Activated naive CD4-positive, alpha-beta T cell treated with anti-CD3 and anti-CD28 coated beads, Interleukin-2, amount 10 ng/mL, durations not matched to agents 7 days and 5 days (primary cell): ENCODE data around the gene FN3K.
"Not testable (repeated sequence)": the region's sequence is repeated elsewhere in the genome, so short reads cannot be mapped to it uniquely, and the experiment has no call there.

ENCODE experiments used
- CTCF ChIA-PET: fragments of 350-600 bp; sonication (Branson Sonifier 250); formaldehyde crosslinking; loops from one replicate; lab custom pipeline; 2021; ENCODE audit warnings: antibody characterized with exemption; lab: Charles Lee
- DNase-seq: peaks from one replicate; pipeline ENCODE4 v3.0.0-alpha.2; 2020
- H3K27ac Mint-ChIP-seq: one replicate; pipeline ENCODE4 v1.8.0; 2021; ENCODE audit warnings: mild to moderate bottlenecking, moderate library complexity, mixed read lengths
- H3K27me3 Mint-ChIP-seq: one replicate; pipeline ENCODE4 v1.8.0; 2021; ENCODE audit warnings: mild to moderate bottlenecking, mixed read lengths
- H3K36me3 Mint-ChIP-seq: one replicate; pipeline ENCODE4 v1.8.0; 2021; ENCODE audit warnings: mixed read lengths
- H3K4me1 Mint-ChIP-seq: one replicate; pipeline ENCODE4 v1.8.0; 2021; ENCODE audit warnings: mixed read lengths
- H3K4me3 Mint-ChIP-seq: one replicate; pipeline ENCODE4 v1.8.0; 2021; ENCODE audit warnings: mild to moderate bottlenecking, moderate library complexity, mixed read lengths
- H3K9me3 Mint-ChIP-seq: one replicate; pipeline ENCODE4 v1.8.0; 2021; ENCODE audit warnings: mixed read lengths

The FN3K gene

GRCh38 chr17:82782657-82783207 is 47.3 kb downstream of the FN3K start:
- CTCF ChIA-PET: interaction anchor here (1.8 to 2.6 kb wide), 2 partner anchors 131 to 151 kb away, joined by 9 to 17 read pairs; no protein-coding TSS in a partner anchor
- Mint-ChIP-seq H3K4me3 (no peak overlapping the region), H3K27me3 (no peaks in the 10 kb centered on the region), H3K27ac (no peak overlapping the region), H3K4me1 (peaks cover 15% of the 10 kb centered on the region), H3K36me3 (peaks cover 22% of the 10 kb centered on the region), H3K9me3 (no peaks in the 10 kb centered on the region)
- no peak for DNase-seq

- Mint-ChIP-seq H3K9me3 (no peaks in the 10 kb centered on the region), H3K36me3 (peaks cover 20% of the 10 kb centered on the region), H3K27ac (no peak overlapping the region), H3K4me3 (no peak overlapping the region), H3K27me3 (no peaks in the 10 kb centered on the region), H3K4me1 (peaks cover 15% of the 10 kb centered on the region)
- CTCF ChIA-PET: no interaction called here
- DNase-seq: no peak
Measured at GRCh38 chr17:82783498-82783897, 48.1 kb downstream of the FN3K start.

GRCh38 chr17:82785581-82785980 is 50.2 kb downstream of the FN3K start:
- Mint-ChIP-seq H3K36me3 (peaks cover 20% of the 10 kb centered on the region), H3K4me1 (peaks cover 15% of the 10 kb centered on the region)
- H3K27me3 Mint-ChIP-seq, CTCF ChIA-PET, H3K4me3 Mint-ChIP-seq, DNase-seq, H3K9me3 Mint-ChIP-seq, H3K27ac Mint-ChIP-seq: not testable (repeated sequence)

- no peak for DNase-seq
- Mint-ChIP-seq H3K27me3 (no peaks in the 10 kb centered on the region), H3K27ac (no peak overlapping the region), H3K9me3 (no peaks in the 10 kb centered on the region), H3K4me1 (peaks cover 15% of the 10 kb centered on the region), H3K4me3 (no peak overlapping the region), H3K36me3 (peaks cover 20% of the 10 kb centered on the region)
- CTCF ChIA-PET: no interaction called here
Measured at GRCh38 chr17:82786427-82786826, 51.0 kb downstream of the FN3K start.

- CTCF ChIA-PET: no interaction called here
- Mint-ChIP-seq H3K36me3 (peaks cover 20% of the 10 kb centered on the region), H3K27ac (no peak overlapping the region), H3K4me3 (no peak overlapping the region), H3K27me3 (no peaks in the 10 kb centered on the region), H3K4me1 (peaks cover 9% of the 10 kb centered on the region), H3K9me3 (no peaks in the 10 kb centered on the region)
- DNase-seq: no peak
Measured at GRCh38 chr17:82787081-82787848, 51.9 kb downstream of the FN3K start.

- Mint-ChIP-seq H3K27ac (no peak overlapping the region), H3K9me3 (no peaks in the 10 kb centered on the region), H3K36me3 (peaks cover 12% of the 10 kb centered on the region)
Measured at GRCh38 chr17:82788206-82789001, 53.0 kb downstream of the FN3K start.

GRCh38 chr17:82789051-82789592 is 53.7 kb downstream of the FN3K start:
- Mint-ChIP-seq H3K4me3 (no peak overlapping the region), H3K27me3 (no peaks in the 10 kb centered on the region), H3K36me3 (peaks cover 8% of the 10 kb centered on the region), H3K4me1 (no peaks in the 10 kb centered on the region), H3K27ac (no peak overlapping the region), H3K9me3 (no peaks in the 10 kb centered on the region)
- DNase-seq: no peak
- CTCF ChIA-PET: no interaction called here

More at GRCh38 chr17:82788206-82789001, 53.0 kb downstream of the FN3K start:
- Mint-ChIP-seq H3K27me3 (no peaks in the 10 kb centered on the region), H3K4me3 (no peak overlapping the region), H3K4me1 (peaks cover under 1% of the 10 kb centered on the region)
- DNase-seq: no peak
- CTCF ChIA-PET: no interaction called here

GRCh38 chr17:82789806-82790205 is 54.4 kb downstream of the FN3K start:
- H3K36me3 Mint-ChIP-seq: peaks cover 3% of the 10 kb centered on the region
- CTCF ChIA-PET: no interaction called here
- H3K27ac Mint-ChIP-seq: no peak overlapping the region
- no peak for DNase-seq
- H3K27me3 Mint-ChIP-seq: no peaks in the 10 kb centered on the region
- no peaks in the 10 kb centered on the region for H3K4me1 Mint-ChIP-seq
- H3K9me3 Mint-ChIP-seq: no peaks in the 10 kb centered on the region
- H3K4me3 Mint-ChIP-seq: no peak overlapping the region

GRCh38 chr17:82790391-82790790 is 55.0 kb downstream of the FN3K start:
- no peaks in the 10 kb centered on the region for H3K9me3 Mint-ChIP-seq
- H3K4me1 Mint-ChIP-seq: no peaks in the 10 kb centered on the region
- peaks cover 3% of the 10 kb centered on the region for H3K36me3 Mint-ChIP-seq
- no peak for DNase-seq
- no peaks in the 10 kb centered on the region for H3K27me3 Mint-ChIP-seq
- no peak overlapping the region for H3K27ac Mint-ChIP-seq
- CTCF ChIA-PET: interaction anchor here (0.7 to 1.2 kb wide), 2 partner anchors 9 to 10 kb away, joined by 3 read pairs; no protein-coding TSS in a partner anchor
- no peak overlapping the region for H3K4me3 Mint-ChIP-seq

GRCh38 chr17:82791532-82791931 is 56.1 kb downstream of the FN3K start:
- H3K9me3 Mint-ChIP-seq: no peaks in the 10 kb centered on the region
- H3K36me3 Mint-ChIP-seq: peaks cover 1% of the 10 kb centered on the region
- H3K27me3 Mint-ChIP-seq: no peaks in the 10 kb centered on the region
- no peaks in the 10 kb centered on the region for H3K4me1 Mint-ChIP-seq
- H3K4me3 Mint-ChIP-seq: no peak overlapping the region
- no peak for DNase-seq
- CTCF ChIA-PET: interaction anchor here (1.0 to 1.2 kb wide), 2 partner anchors 12 to 72 kb away, joined by 3 read pairs; no protein-coding TSS in a partner anchor
- H3K27ac Mint-ChIP-seq: no peak overlapping the region

- H3K27ac Mint-ChIP-seq: no peak overlapping the region
- H3K4me3 Mint-ChIP-seq: no peak overlapping the region
- H3K4me1 Mint-ChIP-seq: no peaks in the 10 kb centered on the region
- DNase-seq: no peak
- no peaks in the 10 kb centered on the region for H3K27me3 Mint-ChIP-seq
- no peaks in the 10 kb centered on the region for H3K9me3 Mint-ChIP-seq
- CTCF ChIA-PET: no interaction called here
- no peaks in the 10 kb centered on the region for H3K36me3 Mint-ChIP-seq
Measured at GRCh38 chr17:82793974-82794630, 58.7 kb downstream of the FN3K start.

- no peaks in the 10 kb centered on the region for H3K4me1 Mint-ChIP-seq
- no peak overlapping the region for H3K4me3 Mint-ChIP-seq
- H3K9me3 Mint-ChIP-seq: peaks cover 2% of the 10 kb centered on the region
- no peak overlapping the region for H3K27ac Mint-ChIP-seq
- H3K27me3 Mint-ChIP-seq: no peaks in the 10 kb centered on the region
- no peak for DNase-seq
- H3K36me3 Mint-ChIP-seq: peaks cover 5% of the 10 kb centered on the region
- CTCF ChIA-PET: no interaction called here
Measured at GRCh38 chr17:82794781-82795482, 59.5 kb downstream of the FN3K start.

- CTCF ChIA-PET: no interaction called here
- Mint-ChIP-seq H3K4me3 (no peak overlapping the region), H3K27me3 (no peaks in the 10 kb centered on the region), H3K9me3 (peaks cover 3% of the 10 kb centered on the region), H3K27ac (no peak overlapping the region), H3K4me1 (no peaks in the 10 kb centered on the region), H3K36me3 (peaks cover 11% of the 10 kb centered on the region)
- DNase-seq: no peak
Measured at GRCh38 chr17:82795615-82796014, 60.2 kb downstream of the FN3K start.
